ENCODE data around the gene TP53TG3F. TPM values are rescaled to one million over a fixed set of nuclear protein-coding genes. Genes with fewer than 3 reads are reported as not detected.

Gene TP53TG3F, protein sequence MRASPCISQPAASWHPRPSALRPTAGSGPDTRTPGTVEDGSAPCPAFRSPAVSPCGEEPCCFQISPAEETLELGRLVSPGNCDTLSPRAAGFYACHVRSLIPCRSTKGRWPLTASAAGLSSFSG
- total RNA-seq = not detected in 2 replicates

DNA sequence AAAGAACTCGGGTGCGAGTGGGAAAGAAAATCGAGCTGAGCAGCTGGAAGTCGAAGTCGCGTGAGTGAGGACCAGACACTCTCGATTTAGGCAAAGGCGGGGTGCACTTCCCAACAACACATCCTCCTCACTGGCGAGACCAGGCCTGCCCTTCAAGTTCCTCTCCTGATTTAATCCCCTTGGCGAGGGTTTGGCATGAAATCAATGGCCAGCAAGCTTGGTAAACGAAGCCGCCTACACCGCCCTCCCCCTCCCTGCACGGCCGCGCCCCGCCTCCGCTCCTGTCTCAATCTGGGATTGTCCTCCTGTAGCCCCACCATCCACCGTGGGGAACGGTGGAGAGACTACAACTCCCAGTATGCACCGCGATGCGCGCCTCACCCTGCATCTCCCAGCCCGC is at the start of gene TP53TG3F:
Gene TP53TG3F (plus strand): TSS at position 301 of the 400 bp plus-strand sequence. CDS start 68 bp downstream, at position 369.

Other genes starting within 250 kb of the TP53TG3F start
- under 0.01 TPM in 1 of 2 replicates, not detected in the other for gene TP53TG3E, start 155.3 kb upstream of the TP53TG3F start, total RNA-seq
- not detected in 2 replicates for gene TP53TG3B, start 98.8 kb upstream of the TP53TG3F start, total RNA-seq

Measured in smooth muscle cell of bladder (primary cell).